Neutrophil (primary cell): Measurements from ENCODE around the gene RPS6KL1.

ENCODE experiments used
- H3K27ac ChIP-seq: fragments of 200-600 bp; sonication (generic); 2 replicates; pipeline ENCODE4 v1.5.1; 2016; ENCODE audit warnings: mild to moderate bottlenecking, moderate library complexity
- H3K27me3 ChIP-seq: fragments of 200-600 bp; sonication (generic); 2 replicates; pipeline ENCODE4 v1.6.0; 2016; ENCODE audit warnings: mild to moderate bottlenecking
- H3K36me3 ChIP-seq: fragments of 200-600 bp; sonication (generic); 2 replicates; pipeline ENCODE4 v1.5.1; 2017
- H3K4me1 ChIP-seq, 2 experiments: fragments of 200-600 bp in 1 of 2; sonication (generic) in 1 of 2; 1 replicate in 1 of 2; 2 replicates in 1 of 2; pipeline versions ENCODE4 v1.5.1 to v1.6.1; 2013 to 2016; ENCODE audit warnings: low read depth in 1 of 2, low read length in 1 of 2, mild to moderate bottlenecking in 1 of 2, moderate library complexity in 1 of 2; ENCODE audit not compliant: control insufficient read depth in 1 of 2, insufficient read depth in 1 of 2
- H3K4me3 ChIP-seq, 2 experiments: fragments of 200-600 bp in 1 of 2; sonication (generic) in 1 of 2; 1 replicate in 1 of 2; 2 replicates in 1 of 2; pipeline ENCODE4 v1.5.1; 2013 to 2016; ENCODE audit warnings: low read depth in 1 of 2, low read length in 1 of 2, mild to moderate bottlenecking in 1 of 2, moderate library complexity in 1 of 2
- H3K9me3 ChIP-seq: fragments of 200-600 bp; sonication (generic); 2 replicates; pipeline ENCODE4 v1.5.1; 2016
- CTCF ChIP-seq: fragments of 200-600 bp; sonication (generic); IDR thresholded peaks from 2 replicates; pipeline ENCODE4 v1.5.1; 2016; ENCODE audit warnings: antibody characterized with exemption

Gene RPS6KL1

GRCh38 chr14:74860899-74861733, 61.9 kb downstream of the RPS6KL1 start:
- H3K4me1 ChIP-seq: peaks cover 14 to 17% of the 10 kb centered on the region in 2 experiments
- no peaks in the 10 kb centered on the region for H3K36me3 ChIP-seq
- TF ChIP-seq CTCF: peak; percentile 77
- H3K27ac ChIP-seq: no peak overlapping the region
- H3K9me3 ChIP-seq: no peaks in the 10 kb centered on the region
- no peak overlapping the region for H3K4me3 ChIP-seq
- no peaks in the 10 kb centered on the region for H3K27me3 ChIP-seq

- H3K9me3 ChIP-seq: no peaks in the 10 kb centered on the region
- H3K27ac ChIP-seq: no peak overlapping the region
- no peak overlapping the region for H3K4me3 ChIP-seq
- no peaks in the 10 kb centered on the region for H3K36me3 ChIP-seq
- peaks cover 9% of the 10 kb centered on the region for H3K27me3 ChIP-seq
- no peak for TF ChIP-seq CTCF
- peaks cover 17 to 22% of the 10 kb centered on the region in 2 experiments for H3K4me1 ChIP-seq
Observed at GRCh38 chr14:74859757-74860552, 63.1 kb downstream of the RPS6KL1 start.

DNA sequence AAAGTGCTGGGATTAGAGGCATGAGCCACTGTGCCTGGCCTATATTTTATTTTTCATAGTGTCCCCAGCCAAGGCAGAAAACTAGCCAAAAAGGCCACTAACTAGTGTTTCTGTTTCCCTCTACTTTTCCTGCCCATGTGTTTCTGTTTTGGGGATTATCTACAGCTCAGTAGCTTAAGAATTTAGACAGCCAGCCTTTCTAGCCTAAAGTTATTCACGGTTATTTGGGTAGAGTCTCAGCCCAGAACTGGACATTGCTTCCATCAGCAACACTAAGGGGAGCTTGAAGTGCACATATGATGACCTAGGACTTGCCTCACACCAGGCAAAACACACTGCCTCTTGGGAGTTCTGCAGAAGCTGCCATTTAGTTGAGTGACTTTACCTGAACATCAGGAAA, 65.0 kb downstream of the RPS6KL1 start:
- no peaks in the 10 kb centered on the region for H3K9me3 ChIP-seq
- H3K4me3 ChIP-seq: no peak overlapping the region
- TF ChIP-seq CTCF: no peak
- H3K36me3 ChIP-seq: no peaks in the 10 kb centered on the region
- peaks cover 27% of the 10 kb centered on the region for H3K27me3 ChIP-seq
- peaks cover 12 to 15% of the 10 kb centered on the region in 2 experiments for H3K4me1 ChIP-seq
- H3K27ac ChIP-seq: no peak overlapping the region

- Histone ChIP-seq H3K4me3 (no peak overlapping the region), H3K4me1 (peaks cover 10 to 14% of the 10 kb centered on the region in 2 experiments), H3K27me3 (peaks cover 38% of the 10 kb centered on the region), H3K9me3 (no peaks in the 10 kb centered on the region), H3K36me3 (no peaks in the 10 kb centered on the region), H3K27ac (no peak overlapping the region)
- TF ChIP-seq CTCF: no peak
Observed at GRCh38 chr14:74856366-74856765, 66.7 kb downstream of the RPS6KL1 start.

DNA sequence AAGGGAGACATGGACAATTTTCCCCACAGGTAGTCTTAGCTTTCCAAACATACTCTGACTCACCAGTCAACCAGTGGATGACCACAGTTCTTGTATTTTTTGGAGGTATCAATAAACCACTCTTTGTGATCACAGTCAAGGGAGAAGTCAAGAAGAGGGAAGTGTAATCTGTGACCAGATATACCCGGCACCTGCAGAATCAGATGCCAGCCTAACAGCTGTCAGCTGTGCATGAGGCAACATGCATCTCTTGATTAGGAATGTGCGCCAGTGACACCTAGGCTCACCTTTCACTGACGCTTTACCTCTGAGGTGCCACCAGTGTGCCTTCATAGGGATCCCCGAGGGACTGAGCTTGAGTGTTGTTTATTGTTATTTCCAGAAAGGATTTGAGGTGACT, 67.1 kb downstream of the RPS6KL1 start:
- no peak for TF ChIP-seq CTCF
- Histone ChIP-seq H3K27ac (no peak overlapping the region), H3K36me3 (no peaks in the 10 kb centered on the region), H3K9me3 (no peaks in the 10 kb centered on the region), H3K4me1 (peaks cover 10 to 14% of the 10 kb centered on the region in 2 experiments), H3K4me3 (no peak overlapping the region), H3K27me3 (peaks cover 38% of the 10 kb centered on the region)
